Endothelial cell of umbilical vein (primary cell): ENCODE measurements around the gene MINAR1. TPM values are rescaled to one million over a fixed set of nuclear protein-coding genes. Genes with fewer than 3 reads are reported as not detected.

Experiments used
- BruUV-seq: library from RNA; stranded (reverse); fragments of 400-500 nt; replicated peaks from 2 replicates; lab custom pipeline; 2021; lab: Mats Ljungman, UMichigan
- CTCF ChIA-PET: fragments of 300-600, 350-600 bp; sonication (Branson Sonifier 250); formaldehyde crosslinking; loops from one replicate; lab custom pipeline; 2021; ENCODE audit warnings: antibody characterized with exemption, inconsistent platforms; lab: Charles Lee
- POLR2A ChIA-PET: fragments of 300-600, 350-600 bp; sonication (Branson Sonifier 250); formaldehyde crosslinking; loops from one replicate; lab custom pipeline; 2021; ENCODE audit warnings: antibody characterized with exemption, inconsistent platforms; lab: Charles Lee
- DNase-seq: peaks from one replicate; pipeline ENCODE4 v3.0.0-alpha.2; 2011; ENCODE audit warnings: low read depth, low spot score
- FAIRE-seq: peaks from 2 replicates; lab custom pipeline; 2011; peaks lifted over from hg19 to GRCh38; lab: Jason Lieb, UNC
- H2AFZ ChIP-seq: 2 replicates; pipeline ENCODE4 v1.6.0; 2012; ENCODE audit warnings: low read depth, low read length, control low read depth, inconsistent platforms
- H3K27ac ChIP-seq: 2 replicates; pipeline ENCODE4 v1.5.1; 2011; ENCODE audit warnings: low read depth, mild to moderate bottlenecking, control low read depth, low read length, moderate library complexity; ENCODE audit not compliant: insufficient read depth
- H3K27me3 ChIP-seq, 2 experiments: 2 replicates each; pipeline versions ENCODE4 v1.6.0 to v1.6.1; 2011; ENCODE audit warnings: low read length in 2 of 2, mixed read lengths in 1 of 2; ENCODE audit not compliant: control insufficient read depth in 2 of 2, insufficient read depth in 2 of 2
- H3K36me3 ChIP-seq, 2 experiments: 2 replicates in 1 of 2; 3 replicates in 1 of 2; pipeline ENCODE4 v1.5.1; 2011; ENCODE audit warnings: low read length in 2 of 2, mild to moderate bottlenecking in 1 of 2, moderate library complexity in 1 of 2; ENCODE audit not compliant: control insufficient read depth in 2 of 2, insufficient read depth in 2 of 2; ENCODE audit errors: extremely low read depth in 1 of 2
- H3K4me1 ChIP-seq: 3 replicates; pipeline ENCODE4 v1.5.1; 2011; ENCODE audit warnings: mild to moderate bottlenecking, low read length; ENCODE audit not compliant: control insufficient read depth, insufficient read depth; ENCODE audit errors: extremely low read depth
- H3K4me2 ChIP-seq: 2 replicates; pipeline ENCODE4 v1.6.1; 2011; ENCODE audit warnings: low read length, control low read depth, mixed read lengths; ENCODE audit not compliant: insufficient read depth
- H3K4me3 ChIP-seq, 3 experiments: fragments of 200-600 bp in 1 of 3; sonication (generic), shearing (Covaris generic) in 1 of 3; replicated peaks in 1 of 3; 2 replicates each; pipeline ENCODE4 v1.5.1; 2011 to 2016; ENCODE audit warnings: control low read depth in 3 of 3, low read length in 3 of 3, mild to moderate bottlenecking in 2 of 3, inconsistent platforms in 1 of 3, low read depth in 1 of 3, moderate library complexity in 1 of 3; ENCODE audit not compliant: insufficient read depth in 1 of 3
- H3K79me2 ChIP-seq: 2 replicates; pipeline ENCODE4 v1.6.0; 2012; ENCODE audit warnings: low read length, inconsistent platforms; ENCODE audit not compliant: control insufficient read depth, insufficient read depth
- H3K9ac ChIP-seq: replicated peaks from 2 replicates; pipeline ENCODE3; 2011; ENCODE audit warnings: low read length, control low read depth; ENCODE audit not compliant: insufficient read depth; ENCODE audit errors: extremely low read depth
- H3K9me1 ChIP-seq: replicated peaks from 3 replicates; pipeline ENCODE4 v1.6.0; 2011; ENCODE audit warnings: mild to moderate bottlenecking, low read length; ENCODE audit not compliant: control insufficient read depth, insufficient read depth; ENCODE audit errors: extremely low read depth
- H3K9me3 ChIP-seq: replicated peaks from 2 replicates; pipeline ENCODE4 v1.5.1; 2012; ENCODE audit warnings: low read length, inconsistent platforms; ENCODE audit not compliant: control insufficient read depth, insufficient read depth
- H4K20me1 ChIP-seq: replicated peaks from 2 replicates; pipeline ENCODE3; 2011; ENCODE audit warnings: mild to moderate bottlenecking, low read length; ENCODE audit not compliant: control insufficient read depth, insufficient read depth; ENCODE audit errors: extremely low read depth
- CTCF ChIP-seq, 2 donors: IDR thresholded peaks; 1 replicate in 1 of 2; 2 replicates in 1 of 2; pipeline ENCODE4 v1.5.1; 2011; ENCODE audit warnings: low read length in 2 of 2, mild to moderate bottlenecking in 2 of 2, moderate library complexity in 2 of 2, control low read depth in 1 of 2, inconsistent platforms in 1 of 2, low read depth in 1 of 2; ENCODE audit not compliant: insufficient read depth in 1 of 2; ENCODE audit errors: extremely low read depth in 1 of 2
- EZH2 ChIP-seq: IDR thresholded peaks from 2 replicates; pipeline ENCODE4 v1.6.1; 2012; ENCODE audit warnings: borderline replicate concordance, low read depth, mild to moderate bottlenecking, moderate library complexity, low read length, inconsistent platforms; ENCODE audit not compliant: severe bottlenecking
- FOS ChIP-seq: IDR thresholded peaks from 2 replicates; pipeline ENCODE4 v1.6.1; 2011; ENCODE audit warnings: mild to moderate bottlenecking, low read length, moderate library complexity, borderline replicate concordance; ENCODE audit not compliant: insufficient read depth
- GATA2 ChIP-seq: IDR thresholded peaks from 2 replicates; pipeline ENCODE4 v1.7.0; 2011; ENCODE audit warnings: low read depth, mild to moderate bottlenecking, moderate library complexity, mixed read lengths, low read length; ENCODE audit not compliant: insufficient read length, insufficient read depth
- JUN ChIP-seq: IDR thresholded peaks from 2 replicates; pipeline ENCODE4 v1.6.1; 2011; ENCODE audit warnings: borderline replicate concordance, low read depth; ENCODE audit not compliant: insufficient read length, insufficient read depth
- MAX ChIP-seq: IDR thresholded peaks from 2 replicates; pipeline ENCODE4 v1.6.1; 2011; ENCODE audit not compliant: insufficient read depth, insufficient read length
- MYC ChIP-seq: IDR thresholded peaks from one replicate; pipeline ENCODE4 v1.6.1; 2011; ENCODE audit warnings: mild to moderate bottlenecking, low read depth, low read length
- POLR2A ChIP-seq: IDR thresholded peaks from 2 replicates; pipeline ENCODE4 v1.6.1; 2012; ENCODE audit warnings: low read depth, mild to moderate bottlenecking, control low read depth, low read length
- POLR2AphosphoS5 ChIP-seq: IDR thresholded peaks from 2 replicates; pipeline ENCODE4 v1.6.1; 2012; ENCODE audit warnings: low read depth, mild to moderate bottlenecking, control low read depth, low read length, moderate library complexity; ENCODE audit not compliant: insufficient read depth
- dilution Hi-C: fragments of 300-500 bp; cut with MboI; formaldehyde crosslinking; loops from one replicate; pipeline ENCODE4 v1.15.0; 2019; ENCODE audit warnings: low sequenced_read_pairs; ENCODE audit not compliant: extremely low pct_ligation_motif_present
- intact Hi-C: fragments of 100-400 bp; cut with micrococcal nuclease; formaldehyde crosslinking; loops from one replicate; pipeline ENCODE4 v1.10.0; 2022
- polyA plus RNA-seq, 4 experiments: library from polyadenylated mRNA; depleted of rRNA in 3 of 4; stranded (reverse) in 3 of 4; unstranded in 1 of 4; fragments of >200 nt; gene quantifications; 2 replicates each; pipeline versions ENCODE4 v1.2.1 to v1.2.3, GENCODE V29; 2011 to 2012; ENCODE audit warnings: missing spikeins in 1 of 4
- total RNA-seq: library from RNA; stranded (reverse); gene quantifications from 2 replicates; pipeline ENCODE4 v1.2.3, GENCODE V29; 2021

The MINAR1 gene
- total and polyA plus RNA-seq, 2 donors (not counting 3 experiments of a cell fraction or from before 2014, with no cell fraction given): 0.33 to 0.93 TPM

- dilution Hi-C loops (no loop called here), intact Hi-C loops (no loop called here)
- ChIA-PET POLR2A (no interaction called here), CTCF (interaction anchor here (1.1 kb wide), 1 partner anchor 99 kb away, joined by 3 read pairs; no protein-coding TSS in a partner anchor)
- no peaks in the 10 kb centered on the region for H3K9me3 ChIP-seq
- H2AFZ ChIP-seq: no peak overlapping the region
- H3K9me1 ChIP-seq: no peaks in the 10 kb centered on the region
- no peak overlapping the region for H3K9ac ChIP-seq
- BruUV-seq: no TSS peak
- no peak overlapping the region for H3K4me2 ChIP-seq
- no peaks in the 10 kb centered on the region for H3K36me3 ChIP-seq
- no peak for DNase-seq
- H3K4me3 ChIP-seq: no peak overlapping the region
- no peaks in the 10 kb centered on the region for H3K4me1 ChIP-seq
- no peaks in the 10 kb centered on the region for H4K20me1 ChIP-seq
- no peak for FAIRE-seq
- no peak overlapping the region for H3K27ac ChIP-seq
- H3K27me3 ChIP-seq: peaks cover 6 to 13% of the 10 kb centered on the region in 2 experiments
- H3K79me2 ChIP-seq: no peaks in the 10 kb centered on the region
- TF ChIP-seq POLR2A: no peak
- no peak for TF ChIP-seq MAX
- TF ChIP-seq MYC: no peak
- TF ChIP-seq FOS: no peak
- TF ChIP-seq JUN: no peak
- TF ChIP-seq CTCF (IDR thresholded peaks at IDR 0.05; ENCODE audit: extremely low read depth in 1 of 2, insufficient read depth in 1 of 2, low read depth in 1 of 2, low read length in 2 of 2): no peak
- no peak for TF ChIP-seq GATA2
- TF ChIP-seq POLR2AphosphoS5: no peak
- TF ChIP-seq EZH2: no peak
Measured at GRCh38 chr15:79439236-79439635, 7.1 kb downstream of the MINAR1 start.
